ENCODE data around the gene PLEKHG4. TPM values are rescaled to one million over a fixed set of nuclear protein-coding genes. Genes with fewer than 3 reads are reported as not detected.

The PLEKHG4 gene
- total RNA-seq, 4 donors from 2014 or later, result 2.4 to 13.2 (median 10.2) TPM

DNA sequence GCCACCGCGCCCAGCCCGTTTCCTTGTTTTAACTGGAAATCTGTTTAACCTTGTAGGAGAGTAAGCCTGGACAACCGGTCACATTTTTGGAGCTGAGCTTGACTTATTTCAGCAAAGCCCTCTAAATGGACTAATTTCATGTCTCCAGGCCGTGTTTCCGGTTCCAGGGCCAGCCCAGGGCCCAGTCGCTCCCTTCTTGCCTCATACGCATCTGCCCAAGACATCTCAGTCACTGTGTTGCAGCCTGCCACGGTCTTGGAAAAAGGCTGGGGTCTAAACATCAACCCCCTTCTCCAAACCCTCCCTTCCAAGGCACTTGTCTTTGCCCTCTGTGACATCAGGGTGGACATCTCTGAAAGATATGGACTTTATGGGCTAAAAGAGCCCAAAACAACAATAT, 18.9 kb downstream of the PLEKHG4 start:
- TF ChIP-seq, protein P1, sequence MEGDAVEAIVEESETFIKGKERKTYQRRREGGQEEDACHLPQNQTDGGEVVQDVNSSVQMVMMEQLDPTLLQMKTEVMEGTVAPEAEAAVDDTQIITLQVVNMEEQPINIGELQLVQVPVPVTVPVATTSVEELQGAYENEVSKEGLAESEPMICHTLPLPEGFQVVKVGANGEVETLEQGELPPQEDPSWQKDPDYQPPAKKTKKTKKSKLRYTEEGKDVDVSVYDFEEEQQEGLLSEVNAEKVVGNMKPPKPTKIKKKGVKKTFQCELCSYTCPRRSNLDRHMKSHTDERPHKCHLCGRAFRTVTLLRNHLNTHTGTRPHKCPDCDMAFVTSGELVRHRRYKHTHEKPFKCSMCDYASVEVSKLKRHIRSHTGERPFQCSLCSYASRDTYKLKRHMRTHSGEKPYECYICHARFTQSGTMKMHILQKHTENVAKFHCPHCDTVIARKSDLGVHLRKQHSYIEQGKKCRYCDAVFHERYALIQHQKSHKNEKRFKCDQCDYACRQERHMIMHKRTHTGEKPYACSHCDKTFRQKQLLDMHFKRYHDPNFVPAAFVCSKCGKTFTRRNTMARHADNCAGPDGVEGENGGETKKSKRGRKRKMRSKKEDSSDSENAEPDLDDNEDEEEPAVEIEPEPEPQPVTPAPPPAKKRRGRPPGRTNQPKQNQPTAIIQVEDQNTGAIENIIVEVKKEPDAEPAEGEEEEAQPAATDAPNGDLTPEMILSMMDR (IDR thresholded peaks at IDR 0.05; ENCODE audit: low read depth), result no peak

DNA sequence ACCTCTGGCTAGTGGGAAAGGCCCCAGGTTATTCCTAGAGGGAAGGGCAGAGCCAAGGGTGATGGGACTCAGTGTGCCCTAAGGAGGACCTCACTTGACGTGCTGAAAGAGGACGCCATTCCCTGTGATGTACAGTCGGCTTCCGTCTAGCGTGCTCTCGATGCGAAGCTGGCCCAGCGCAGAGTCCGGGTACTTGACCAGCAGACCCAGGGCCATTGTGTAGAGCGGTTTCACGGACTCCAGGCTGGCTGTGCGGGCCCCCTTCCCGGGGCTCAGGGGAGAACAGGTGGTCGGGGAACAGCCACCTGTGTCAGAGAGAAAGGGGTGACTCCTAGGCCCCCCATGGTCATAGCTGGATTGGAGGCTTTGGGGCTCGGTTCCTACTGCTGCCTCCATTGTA, 19.9 kb downstream of the PLEKHG4 start:
- TF ChIP-seq, protein P1 (IDR thresholded peaks at IDR 0.05; ENCODE audit: low read depth), result no peak

DNA sequence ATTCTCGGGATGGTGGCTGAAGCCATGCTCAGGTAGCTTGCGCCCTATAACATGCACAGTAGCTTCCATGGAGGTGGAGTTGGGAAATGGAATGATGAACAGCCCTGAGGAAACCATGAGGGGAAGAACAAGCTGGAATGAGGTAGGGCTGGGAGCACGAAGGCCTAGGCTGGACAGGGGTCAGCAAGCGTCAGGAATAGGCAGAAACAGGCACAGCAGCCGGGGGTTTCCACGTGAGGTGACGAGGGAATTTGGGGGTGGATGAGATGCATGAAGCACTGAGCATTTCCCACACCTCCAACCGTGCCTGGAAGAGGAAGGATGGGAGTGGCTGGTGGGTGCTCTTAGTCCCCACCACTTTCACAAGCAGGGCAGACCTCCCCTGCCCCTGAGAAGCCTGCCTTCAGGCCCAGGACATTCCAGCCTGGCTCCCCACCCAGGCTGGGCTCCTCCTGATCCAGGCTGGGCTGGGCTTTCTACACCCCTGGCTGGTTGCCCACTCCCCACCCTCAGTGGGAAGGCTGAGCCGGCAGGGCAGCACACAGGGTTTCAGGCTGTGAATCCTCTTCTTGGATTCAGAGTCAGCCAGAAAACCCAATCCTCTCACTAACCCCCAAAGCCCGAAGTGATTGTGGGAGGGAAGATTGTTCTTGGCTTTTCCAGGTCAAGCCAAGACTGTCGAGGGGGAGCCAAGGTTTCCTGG, 21.9 kb downstream of the PLEKHG4 start:
- TF ChIP-seq, protein P1 (IDR thresholded peaks at IDR 0.05; ENCODE audit: low read depth), result no peak

DNA sequence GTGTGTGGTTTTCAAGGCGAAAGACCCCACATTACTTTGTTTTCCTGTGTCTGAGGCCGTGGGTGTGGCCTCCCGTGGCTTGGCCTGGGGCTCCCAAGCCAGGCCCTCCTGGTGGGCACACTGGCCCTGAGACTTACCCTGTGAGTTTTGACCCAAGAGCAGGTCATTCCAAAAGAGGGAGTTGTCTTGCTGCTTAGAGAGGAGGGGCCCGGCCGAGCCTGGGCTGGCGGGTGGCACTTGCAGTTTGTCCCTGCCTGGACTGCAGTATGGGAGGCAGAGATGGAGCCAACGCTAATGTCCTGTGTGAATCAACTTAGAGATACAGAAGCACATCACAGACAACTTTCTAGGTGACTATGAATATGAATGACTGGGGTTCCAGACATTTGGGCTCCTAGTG, 22.7 kb downstream of the PLEKHG4 start:
- TF ChIP-seq, protein P1 (IDR thresholded peaks at IDR 0.05; ENCODE audit: low read depth), result no peak

DNA sequence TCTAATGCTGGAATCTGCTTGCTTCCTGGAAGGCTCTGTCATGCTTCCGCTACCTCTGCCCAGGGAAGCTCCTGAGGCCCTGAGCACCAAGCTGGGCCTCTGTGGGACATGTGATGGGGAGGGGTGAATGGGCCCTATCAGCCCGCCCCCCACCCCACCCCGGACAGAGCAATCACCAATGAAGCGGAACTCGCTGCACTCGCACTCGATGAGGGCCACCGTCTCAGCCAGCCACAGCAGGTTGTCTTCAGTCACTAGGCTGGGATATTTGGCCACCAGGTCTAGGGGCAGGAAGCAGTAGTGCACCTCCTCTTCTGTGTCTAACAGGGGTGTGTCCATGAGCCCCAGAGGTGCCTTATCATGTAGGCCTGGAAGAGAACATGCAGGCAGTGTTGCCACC, 23.6 kb downstream of the PLEKHG4 start:
- TF ChIP-seq, protein P1 (IDR thresholded peaks at IDR 0.05; ENCODE audit: low read depth), result no peak

DNA sequence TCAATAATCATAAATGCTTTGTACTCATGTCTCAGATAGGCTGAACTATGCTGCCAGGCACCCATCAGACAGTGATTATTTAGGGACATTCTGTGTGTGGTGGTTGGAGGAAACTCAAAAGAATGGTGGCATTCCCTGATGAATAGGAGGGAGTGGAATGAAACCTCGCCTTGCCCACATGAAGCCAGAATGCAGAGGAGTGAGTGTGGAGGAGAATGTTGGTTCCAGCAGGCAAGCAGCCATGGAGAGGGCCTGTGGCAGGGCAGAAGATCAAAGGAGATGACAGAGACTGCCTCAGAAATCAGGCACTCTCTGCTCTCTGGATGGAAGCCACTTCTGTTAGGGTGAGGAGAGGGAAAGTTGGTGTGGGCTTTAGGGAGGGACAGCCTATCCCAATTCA, 24.7 kb downstream of the PLEKHG4 start:
- TF ChIP-seq, protein P1 (IDR thresholded peaks at IDR 0.05; ENCODE audit: low read depth), result no peak

DNA sequence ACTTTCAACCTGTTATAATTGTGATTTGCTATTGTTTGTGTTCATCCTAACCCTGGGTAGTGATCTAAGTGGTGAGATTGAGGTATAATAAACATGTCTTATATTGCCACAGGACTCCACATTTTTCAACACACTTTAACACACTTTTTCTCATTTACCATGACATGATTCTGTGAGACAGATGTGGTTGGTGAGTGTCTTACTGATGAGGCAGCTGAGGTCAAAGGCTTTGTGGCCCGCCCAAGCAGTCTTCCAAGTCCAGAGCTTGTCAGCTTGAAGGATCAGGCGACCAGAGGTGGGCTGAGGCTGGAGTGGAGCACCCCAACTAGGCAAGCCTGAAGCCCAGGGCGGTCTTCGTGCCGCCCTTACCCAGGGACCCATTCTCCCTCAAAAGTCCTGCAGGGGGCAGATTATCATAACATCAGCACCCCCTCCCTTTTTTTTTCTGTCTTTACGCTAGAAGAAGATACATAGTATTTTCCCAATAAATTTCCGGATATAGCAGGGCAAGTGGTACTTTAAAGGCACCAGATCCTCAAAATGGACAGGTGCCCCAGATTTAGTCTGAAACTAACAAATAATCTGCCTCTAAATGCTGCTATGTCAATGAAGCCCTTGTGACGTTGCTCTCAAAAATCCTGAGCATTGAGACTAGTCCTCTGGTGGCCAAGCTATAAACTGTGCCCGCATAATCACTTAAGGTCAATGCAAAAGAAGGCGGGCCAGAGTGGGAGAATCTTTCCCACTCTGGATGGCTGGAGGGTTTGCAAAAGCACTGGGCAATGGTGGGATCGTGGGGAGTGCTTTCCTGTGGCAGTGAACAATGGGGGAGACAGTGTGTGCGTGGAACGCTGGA, 26.1 kb downstream of the PLEKHG4 start:
- TF ChIP-seq, protein P1 (IDR thresholded peaks at IDR 0.05; ENCODE audit: low read depth), result no peak

Data from subcutaneous adipose tissue (tissue), 4 donors.